Putamen (tissue), 1 donor: ENCODE measurements around the gene RUNX1.

ENCODE experiments used
- DNase-seq: peaks from one replicate; pipeline ENCODE4 v3.0.0-alpha.2; 2016; ENCODE audit warnings: low spot score

RUNX1 gene

GRCh38 chr21:34897828-34898227 lies 151.3 kb downstream of the RUNX1 start:
- DNase-seq: no peak

GRCh38 chr21:34894401-34894800 lies 154.7 kb downstream of the RUNX1 start:
- DNase-seq: no peak

GRCh38 chr21:34892209-34892608 lies 156.9 kb downstream of the RUNX1 start:
- DNase-seq: no peak

- DNase-seq: no peak
Observed at GRCh38 chr21:34891613-34891943, 157.5 kb downstream of the RUNX1 start.

GRCh38 chr21:34890724-34891612 lies 158.1 kb downstream of the RUNX1 start:
- no peak for DNase-seq

- no peak for DNase-seq
Observed at GRCh38 chr21:34890470-34890723, 158.7 kb downstream of the RUNX1 start.

GRCh38 chr21:34889676-34890469 lies 159.2 kb downstream of the RUNX1 start:
- peak; percentile 19 for DNase-seq

GRCh38 chr21:34889320-34889675 lies 159.8 kb downstream of the RUNX1 start:
- no peak for DNase-seq

GRCh38 chr21:34888569-34889319 lies 160.4 kb downstream of the RUNX1 start:
- peak; percentile 69 for DNase-seq

GRCh38 chr21:34887725-34888568 lies 161.2 kb downstream of the RUNX1 start:
- peak; percentile 52 for DNase-seq

GRCh38 chr21:34887105-34887442 lies 162.0 kb downstream of the RUNX1 start:
- no peak for DNase-seq

GRCh38 chr21:34886240-34887104 lies 162.6 kb downstream of the RUNX1 start:
- no peak for DNase-seq

- DNase-seq: no peak
Observed at GRCh38 chr21:34885626-34886239, 163.4 kb downstream of the RUNX1 start.

- DNase-seq: no peak
Observed at GRCh38 chr21:34885125-34885524, 164.0 kb downstream of the RUNX1 start.

- DNase-seq: no peak
Observed at GRCh38 chr21:34884346-34884929, 164.7 kb downstream of the RUNX1 start.

GRCh38 chr21:34883491-34884271 lies 165.4 kb downstream of the RUNX1 start:
- no peak for DNase-seq

GRCh38 chr21:34882719-34883131 lies 166.4 kb downstream of the RUNX1 start:
- DNase-seq: no peak

GRCh38 chr21:34881839-34882371 lies 167.2 kb downstream of the RUNX1 start:
- no peak for DNase-seq

- DNase-seq: no peak
Observed at GRCh38 chr21:34881421-34881820, 167.7 kb downstream of the RUNX1 start.
